Measurements from ENCODE around the gene TBC1D22A.

Gene TBC1D22A

GRCh38 chr22:46884365-46884764 lies 121.9 kb downstream of the TBC1D22A start:
- ATAC-seq (ENCODE audit: low read depth) (no peak), DNase-seq (ENCODE audit: low spot score) (no peak)
- Histone ChIP-seq H3K27ac (ENCODE audit: poor library complexity, severe bottlenecking) (no peak overlapping the region), H3K27me3 (ENCODE audit: insufficient read depth, poor library complexity, severe bottlenecking) (no peaks in the 10 kb centered on the region), H3K4me1 (ENCODE audit: insufficient read depth, poor library complexity, severe bottlenecking) (no peaks in the 10 kb centered on the region), H3K4me3 (ENCODE audit: severe bottlenecking) (no peak overlapping the region), H3K36me3 (ENCODE audit: low read depth) (no peaks in the 10 kb centered on the region), H3K9me3 (ENCODE audit: severe bottlenecking) (no peaks in the 10 kb centered on the region)
- no peak for TF ChIP-seq CTCF (IDR thresholded peaks at IDR 0.05; ENCODE audit: poor library complexity, severe bottlenecking)

- DNase-seq (ENCODE audit: low spot score) (no peak), ATAC-seq (ENCODE audit: low read depth) (no peak)
- TF ChIP-seq CTCF (IDR thresholded peaks at IDR 0.05; ENCODE audit: poor library complexity, severe bottlenecking): no peak
- no peak overlapping the region for H3K4me3 ChIP-seq (ENCODE audit: severe bottlenecking)
- H3K27ac ChIP-seq (ENCODE audit: poor library complexity, severe bottlenecking): no peak overlapping the region
- no peaks in the 10 kb centered on the region for H3K27me3 ChIP-seq (ENCODE audit: insufficient read depth, poor library complexity, severe bottlenecking)
- no peaks in the 10 kb centered on the region for H3K4me1 ChIP-seq (ENCODE audit: insufficient read depth, poor library complexity, severe bottlenecking)
- H3K36me3 ChIP-seq (ENCODE audit: low read depth): peaks cover 13% of the 10 kb centered on the region; the same call in 1 of the 2 replicates
- no peaks in the 10 kb centered on the region for H3K9me3 ChIP-seq (ENCODE audit: severe bottlenecking)
These were observed 125.5 kb downstream of the TBC1D22A start for GRCh38 chr22:46887978-46888377.

GRCh38 chr22:46890819-46891218 lies 128.4 kb downstream of the TBC1D22A start:
- Histone ChIP-seq H3K9me3 (ENCODE audit: severe bottlenecking) (no peaks in the 10 kb centered on the region), H3K4me3 (ENCODE audit: severe bottlenecking) (no peak overlapping the region), H3K4me1 (ENCODE audit: insufficient read depth, poor library complexity, severe bottlenecking) (no peaks in the 10 kb centered on the region), H3K27ac (ENCODE audit: poor library complexity, severe bottlenecking) (no peak overlapping the region), H3K27me3 (ENCODE audit: insufficient read depth, poor library complexity, severe bottlenecking) (no peaks in the 10 kb centered on the region), H3K36me3 (ENCODE audit: low read depth) (peaks cover 19% of the 10 kb centered on the region)
- ATAC-seq (ENCODE audit: low read depth) (no peak), DNase-seq (ENCODE audit: low spot score) (no peak)
- no peak for TF ChIP-seq CTCF (IDR thresholded peaks at IDR 0.05; ENCODE audit: poor library complexity, severe bottlenecking)

GRCh38 chr22:46891382-46891951 lies 129.0 kb downstream of the TBC1D22A start:
- Histone ChIP-seq H3K9me3 (ENCODE audit: severe bottlenecking) (no peaks in the 10 kb centered on the region), H3K4me3 (ENCODE audit: severe bottlenecking) (no peak overlapping the region), H3K36me3 (ENCODE audit: low read depth) (peaks cover 19% of the 10 kb centered on the region), H3K27me3 (ENCODE audit: insufficient read depth, poor library complexity, severe bottlenecking) (no peaks in the 10 kb centered on the region), H3K4me1 (ENCODE audit: insufficient read depth, poor library complexity, severe bottlenecking) (no peaks in the 10 kb centered on the region), H3K27ac (ENCODE audit: poor library complexity, severe bottlenecking) (no peak overlapping the region)
- ATAC-seq (ENCODE audit: low read depth): no peak
- DNase-seq (ENCODE audit: low spot score): no peak
- TF ChIP-seq CTCF (IDR thresholded peaks at IDR 0.05; ENCODE audit: poor library complexity, severe bottlenecking): no peak

GRCh38 chr22:46892866-46893265 lies 130.4 kb downstream of the TBC1D22A start:
- no peaks in the 10 kb centered on the region for H3K4me1 ChIP-seq (ENCODE audit: insufficient read depth, poor library complexity, severe bottlenecking)
- H3K36me3 ChIP-seq (ENCODE audit: low read depth): peaks cover 19% of the 10 kb centered on the region
- no peak for ATAC-seq (ENCODE audit: low read depth)
- no peaks in the 10 kb centered on the region for H3K27me3 ChIP-seq (ENCODE audit: insufficient read depth, poor library complexity, severe bottlenecking)
- H3K4me3 ChIP-seq (ENCODE audit: severe bottlenecking): no peak overlapping the region
- H3K9me3 ChIP-seq (ENCODE audit: severe bottlenecking): no peaks in the 10 kb centered on the region
- H3K27ac ChIP-seq (ENCODE audit: poor library complexity, severe bottlenecking): no peak overlapping the region
- no peak for TF ChIP-seq CTCF (IDR thresholded peaks at IDR 0.05; ENCODE audit: poor library complexity, severe bottlenecking)
- no peak for DNase-seq (ENCODE audit: low spot score)

Data from RWPE2 (cell line).